Peyer's patch (tissue), 4 donors: ENCODE results near the gene HOXA3. TPM values are rescaled to one million over a fixed set of nuclear protein-coding genes. Genes with fewer than 3 reads are reported as not detected.

Experiments
- DNase-seq, 3 donors: peaks; one replicate each; pipeline ENCODE4 v3.0.0-alpha.2; 2017 to 2019
- H3K27ac ChIP-seq, 4 donors: fragments of 200-600 bp; sonication (generic); one replicate each; pipeline ENCODE4 v1.5.1; 2016 to 2019
- H3K27me3 ChIP-seq, 2 donors: fragments of 200-600 bp; sonication (generic); one replicate each; pipeline ENCODE4 v1.5.1; 2019
- H3K36me3 ChIP-seq, 3 donors: fragments of 200-600 bp; sonication (generic); one replicate each; pipeline ENCODE4 v1.5.1; 2016 to 2019
- H3K4me1 ChIP-seq, 4 donors: fragments of 200-600 bp; sonication (generic); one replicate each; pipeline ENCODE4 v1.5.1; 2016 to 2019
- H3K4me3 ChIP-seq, 4 donors: fragments of 200-600 bp; sonication (generic); 1 replicate in 3 of 4; 2 replicates in 1 of 4; pipeline ENCODE4 v1.5.1; 2016 to 2019; ENCODE audit warnings: mild to moderate bottlenecking in 1 of 4
- H3K9me3 ChIP-seq, 4 donors: fragments of 200-600 bp; sonication (generic); one replicate each; pipeline ENCODE4 v1.5.1; 2016 to 2019; ENCODE audit warnings: mild to moderate bottlenecking in 1 of 4
- CTCF ChIP-seq, 6 experiments: fragments of 450-650 bp in 4 of 6; fragments of 200-600 bp in 2 of 6; sonication (generic) in 1 of 6; IDR thresholded peaks; one replicate each; pipeline ENCODE4 v1.5.1; 2017 to 2019; ENCODE audit warnings: antibody characterized with exemption in 6 of 6, mild to moderate bottlenecking in 3 of 6, moderate library complexity in 1 of 6
- POLR2A ChIP-seq, 2 donors: fragments of 450-650 bp; IDR thresholded peaks; one replicate each; pipeline ENCODE4 v1.5.1; 2017; ENCODE audit warnings: antibody characterized with exemption in 2 of 2, mild to moderate bottlenecking in 2 of 2, moderate library complexity in 2 of 2
- total RNA-seq, 4 donors: library from RNA; depleted of rRNA; stranded (reverse); fragments of >200 nt; gene quantifications; one replicate each; pipeline ENCODE4 v1.1.0, GENCODE V29; 2016

The HOXA3 gene
- total RNA-seq, 4 donors from 2014 or later = 6.7 to 21.2 (median 13.9) TPM

- Histone ChIP-seq H3K4me3 (peak overlapping the region in 3 of 4 donors; percentile 21 to 50 (median 39)), H3K27ac (peak overlapping the region; percentile 58 to 93 (median 82)), H3K27me3 (no peaks in the 10 kb centered on the region), H3K9me3 (no peaks in the 10 kb centered on the region), H3K4me1 (peaks cover 0 to 41% (median 0%) of the 10 kb centered on the region in 4 donors), H3K36me3 (no peaks in the 10 kb centered on the region)
- peak in 1 of 3 donors; percentile 77 for DNase-seq
- peak in 1 of 2 donors; percentile 50 for TF ChIP-seq POLR2A (IDR thresholded peaks at IDR 0.05)
- peak in 1 of 6 experiments; percentile 5 for TF ChIP-seq CTCF (IDR thresholded peaks at IDR 0.05)
Measured at GRCh38 chr7:27108390-27109127, 43.8 kb downstream of the HOXA3 start.

GRCh38 chr7:27107391-27108381 is 44.7 kb downstream of the HOXA3 start:
- no peaks in the 10 kb centered on the region for H3K27me3 ChIP-seq
- TF ChIP-seq CTCF (IDR thresholded peaks at IDR 0.05) (no peak), POLR2A (IDR thresholded peaks at IDR 0.05) (no peak)
- H3K4me1 ChIP-seq = peaks cover 0 to 35% (median 0%) of the 10 kb centered on the region in 4 donors
- peak overlapping the region; percentile 58 to 93 (median 82) for H3K27ac ChIP-seq
- H3K4me3 ChIP-seq = peak overlapping the region in 3 of 4 donors; percentile 21 to 50 (median 41)
- H3K9me3 ChIP-seq = no peaks in the 10 kb centered on the region
- no peaks in the 10 kb centered on the region for H3K36me3 ChIP-seq
- DNase-seq = peak in 1 of 3 donors; percentile 59

GRCh38 chr7:27106901-27107240 is 45.5 kb downstream of the HOXA3 start:
- Histone ChIP-seq H3K27me3 (no peaks in the 10 kb centered on the region), H3K4me1 (peaks cover 0 to 35% (median 0%) of the 10 kb centered on the region in 4 donors), H3K4me3 (peak overlapping the region; percentile 2 to 48 (median 24)), H3K36me3 (no peaks in the 10 kb centered on the region), H3K9me3 (no peaks in the 10 kb centered on the region), H3K27ac (peak overlapping the region; percentile 59 to 93 (median 81))
- no peak for DNase-seq
- TF ChIP-seq CTCF (IDR thresholded peaks at IDR 0.05) (no peak), POLR2A (IDR thresholded peaks at IDR 0.05) (no peak)

GRCh38 chr7:27106181-27106900 is 46.0 kb downstream of the HOXA3 start:
- Histone ChIP-seq H3K4me1 (peaks cover 0 to 34% (median 0%) of the 10 kb centered on the region in 4 donors), H3K27me3 (no peaks in the 10 kb centered on the region), H3K27ac (peak overlapping the region; percentile 59 to 93 (median 81)), H3K36me3 (no peaks in the 10 kb centered on the region), H3K4me3 (peak overlapping the region; percentile 2 to 48 (median 24)), H3K9me3 (no peaks in the 10 kb centered on the region)
- peak in 1 of 3 donors; percentile 62 for DNase-seq
- TF ChIP-seq POLR2A (IDR thresholded peaks at IDR 0.05) (no peak), CTCF (IDR thresholded peaks at IDR 0.05) (no peak)
